ENCODE results near the gene PBX3. TPM values are rescaled to one million over a fixed set of nuclear protein-coding genes. Genes with fewer than 3 reads are reported as not detected.

The PBX3 gene
- polyA plus RNA-seq, 1 donor, result 20.3 TPM

- Histone ChIP-seq H3K36me3 (ENCODE audit: control insufficient read depth, insufficient read depth, low read length) (peaks cover 7% of the 10 kb centered on the region), H3K27me3 (ENCODE audit: control insufficient read depth, insufficient read depth, low read length) (no peaks in the 10 kb centered on the region), H3K4me3 (ENCODE audit: low read length) (no peak overlapping the region), H3K27ac (ENCODE audit: low read length) (no peak overlapping the region), H3K9me3 (ENCODE audit: control insufficient read depth, low read depth, low read length) (no peaks in the 10 kb centered on the region), H3K4me1 (ENCODE audit: control insufficient read depth, insufficient read depth, low read length) (no peaks in the 10 kb centered on the region)
- no CpG with 5 or more reads among the region's 5 CpGs for WGBS (ENCODE audit: insufficient coverage, low lambda C conversion rate)
- DNase-seq, result no peak
Measured at GRCh38 chr9:125969462-125969861, 222.3 kb downstream of the PBX3 start.

DNA sequence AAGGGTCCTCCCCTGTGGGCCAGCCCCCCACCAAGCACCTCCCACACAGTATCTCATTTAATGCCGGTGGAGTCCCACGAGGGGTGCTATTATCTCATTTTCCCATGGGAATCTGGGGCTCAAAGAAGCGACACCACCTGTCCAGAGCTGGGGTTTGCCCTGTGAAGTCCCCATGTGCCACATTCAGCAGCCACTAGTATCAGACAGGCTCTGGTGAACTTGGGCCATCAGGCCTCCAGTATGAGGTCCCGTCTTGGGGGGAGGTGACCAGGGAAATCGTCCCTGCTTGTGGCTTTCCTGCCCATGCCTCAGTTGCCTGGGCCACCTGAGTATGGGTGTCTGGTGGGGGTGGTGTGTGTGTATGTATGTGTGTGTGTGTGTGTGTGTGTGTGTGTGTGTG lies 222.7 kb downstream of the PBX3 start:
- no peak overlapping the region for H3K27ac ChIP-seq (ENCODE audit: low read length)
- no peak for DNase-seq
- H3K4me1 ChIP-seq (ENCODE audit: control insufficient read depth, insufficient read depth, low read length), result no peaks in the 10 kb centered on the region
- WGBS (ENCODE audit: insufficient coverage, low lambda C conversion rate), result no CpG with 5 or more reads among the region's 5 CpGs
- H3K4me3 ChIP-seq (ENCODE audit: low read length), result no peak overlapping the region
- no peaks in the 10 kb centered on the region for H3K9me3 ChIP-seq (ENCODE audit: control insufficient read depth, low read depth, low read length)
- H3K36me3 ChIP-seq (ENCODE audit: control insufficient read depth, insufficient read depth, low read length), result peaks cover 7% of the 10 kb centered on the region
- no peaks in the 10 kb centered on the region for H3K27me3 ChIP-seq (ENCODE audit: control insufficient read depth, insufficient read depth, low read length)

DNA sequence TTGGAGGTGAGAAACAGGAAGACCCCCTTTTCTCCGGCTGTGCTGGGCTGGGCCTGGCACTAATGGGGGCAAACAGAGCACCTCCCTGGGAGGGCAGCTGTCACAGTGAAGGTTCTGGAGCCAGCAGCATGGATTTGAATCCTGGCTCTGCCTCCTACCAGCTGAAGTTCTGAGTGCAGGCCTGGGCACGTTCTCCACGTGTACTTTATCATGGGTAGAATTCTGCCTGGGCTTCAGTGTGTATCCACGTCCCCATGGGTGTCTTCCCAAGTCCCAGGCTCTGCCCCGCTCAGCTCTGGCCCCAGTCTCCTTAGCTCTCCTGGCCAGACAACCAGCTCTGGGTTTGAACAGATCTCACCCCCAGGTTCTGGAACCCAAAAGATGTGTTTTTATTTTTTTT lies 223.2 kb downstream of the PBX3 start:
- H3K27me3 ChIP-seq (ENCODE audit: control insufficient read depth, insufficient read depth, low read length), result no peaks in the 10 kb centered on the region
- H3K27ac ChIP-seq (ENCODE audit: low read length), result no peak overlapping the region
- no peak for DNase-seq
- H3K4me1 ChIP-seq (ENCODE audit: control insufficient read depth, insufficient read depth, low read length), result no peaks in the 10 kb centered on the region
- no peaks in the 10 kb centered on the region for H3K9me3 ChIP-seq (ENCODE audit: control insufficient read depth, low read depth, low read length)
- no peak overlapping the region for H3K4me3 ChIP-seq (ENCODE audit: low read length)
- 80% methylated on average over 1 of the region's 5 CpGs for WGBS (ENCODE audit: insufficient coverage, low lambda C conversion rate)
- H3K36me3 ChIP-seq (ENCODE audit: control insufficient read depth, insufficient read depth, low read length), result peaks cover 7% of the 10 kb centered on the region

GRCh38 chr9:125971050-125971449 lies 223.9 kb downstream of the PBX3 start:
- H3K36me3 ChIP-seq (ENCODE audit: control insufficient read depth, insufficient read depth, low read length), result peaks cover 3% of the 10 kb centered on the region
- no peaks in the 10 kb centered on the region for H3K27me3 ChIP-seq (ENCODE audit: control insufficient read depth, insufficient read depth, low read length)
- no peak overlapping the region for H3K4me3 ChIP-seq (ENCODE audit: low read length)
- no peak for DNase-seq
- no peaks in the 10 kb centered on the region for H3K4me1 ChIP-seq (ENCODE audit: control insufficient read depth, insufficient read depth, low read length)
- WGBS (ENCODE audit: insufficient coverage, low lambda C conversion rate), result no CpG with 5 or more reads among the region's 3 CpGs
- H3K9me3 ChIP-seq (ENCODE audit: control insufficient read depth, low read depth, low read length), result no peaks in the 10 kb centered on the region
- no peak overlapping the region for H3K27ac ChIP-seq (ENCODE audit: low read length)

- Histone ChIP-seq H3K4me3 (ENCODE audit: low read length) (no peak overlapping the region), H3K9me3 (ENCODE audit: control insufficient read depth, low read depth, low read length) (no peaks in the 10 kb centered on the region), H3K27ac (ENCODE audit: low read length) (no peak overlapping the region), H3K36me3 (ENCODE audit: control insufficient read depth, insufficient read depth, low read length) (no peaks in the 10 kb centered on the region), H3K27me3 (ENCODE audit: control insufficient read depth, insufficient read depth, low read length) (no peaks in the 10 kb centered on the region), H3K4me1 (ENCODE audit: control insufficient read depth, insufficient read depth, low read length) (no peaks in the 10 kb centered on the region)
- DNase-seq, result no peak
- WGBS (ENCODE audit: insufficient coverage, low lambda C conversion rate), result no CpG with 5 or more reads among the region's 12 CpGs
Measured at GRCh38 chr9:125972012-125972729, 225.0 kb downstream of the PBX3 start.

DNA sequence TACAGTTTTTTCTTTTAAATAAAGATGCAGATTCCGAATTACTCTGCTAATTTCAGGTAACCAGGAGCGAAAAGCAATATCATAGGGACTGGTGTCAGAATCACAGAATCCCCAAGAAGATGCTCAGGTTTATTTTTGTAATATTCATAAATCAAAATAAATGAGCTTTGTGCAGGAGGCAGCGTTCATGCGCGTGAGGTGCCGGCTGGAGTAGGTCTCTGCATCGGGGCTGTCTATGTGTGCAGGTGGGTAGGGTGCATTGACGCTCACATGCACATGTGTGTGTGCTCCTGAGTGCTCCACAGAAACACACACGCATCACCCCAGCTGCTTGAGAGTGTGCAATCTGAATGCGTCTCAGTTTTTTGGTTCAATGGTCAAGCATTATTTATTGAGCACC lies 226.4 kb downstream of the PBX3 start:
- no peaks in the 10 kb centered on the region for H3K36me3 ChIP-seq (ENCODE audit: control insufficient read depth, insufficient read depth, low read length)
- no peak for DNase-seq
- H3K4me3 ChIP-seq (ENCODE audit: low read length), result no peak overlapping the region
- no peaks in the 10 kb centered on the region for H3K4me1 ChIP-seq (ENCODE audit: control insufficient read depth, insufficient read depth, low read length)
- 93% methylated on average over 2 of the region's 10 CpGs for WGBS (ENCODE audit: insufficient coverage, low lambda C conversion rate)
- H3K27ac ChIP-seq (ENCODE audit: low read length), result no peak overlapping the region
- no peaks in the 10 kb centered on the region for H3K9me3 ChIP-seq (ENCODE audit: control insufficient read depth, low read depth, low read length)
- no peaks in the 10 kb centered on the region for H3K27me3 ChIP-seq (ENCODE audit: control insufficient read depth, insufficient read depth, low read length)

- Histone ChIP-seq H3K27me3 (ENCODE audit: control insufficient read depth, insufficient read depth, low read length) (no peaks in the 10 kb centered on the region), H3K4me1 (ENCODE audit: control insufficient read depth, insufficient read depth, low read length) (no peaks in the 10 kb centered on the region), H3K27ac (ENCODE audit: low read length) (no peak overlapping the region), H3K9me3 (ENCODE audit: control insufficient read depth, low read depth, low read length) (no peaks in the 10 kb centered on the region), H3K4me3 (ENCODE audit: low read length) (no peak overlapping the region), H3K36me3 (ENCODE audit: control insufficient read depth, insufficient read depth, low read length) (no peaks in the 10 kb centered on the region)
- DNase-seq, result no peak
- no CpG with 5 or more reads among the region's 4 CpGs for WGBS (ENCODE audit: insufficient coverage, low lambda C conversion rate)
Measured at GRCh38 chr9:125974705-125975104, 227.5 kb downstream of the PBX3 start.

GRCh38 chr9:125977223-125977622 lies 230.1 kb downstream of the PBX3 start:
- DNase-seq, result no peak
- Histone ChIP-seq H3K4me3 (ENCODE audit: low read length) (no peak overlapping the region), H3K4me1 (ENCODE audit: control insufficient read depth, insufficient read depth, low read length) (no peaks in the 10 kb centered on the region), H3K36me3 (ENCODE audit: control insufficient read depth, insufficient read depth, low read length) (no peaks in the 10 kb centered on the region), H3K27ac (ENCODE audit: low read length) (no peak overlapping the region), H3K27me3 (ENCODE audit: control insufficient read depth, insufficient read depth, low read length) (no peaks in the 10 kb centered on the region), H3K9me3 (ENCODE audit: control insufficient read depth, low read depth, low read length) (no peaks in the 10 kb centered on the region)

- WGBS (ENCODE audit: insufficient coverage, low lambda C conversion rate), result no CpG with 5 or more reads among the region's 1 CpG
- Histone ChIP-seq H3K4me3 (ENCODE audit: low read length) (no peak overlapping the region), H3K9me3 (ENCODE audit: control insufficient read depth, low read depth, low read length) (no peaks in the 10 kb centered on the region), H3K27me3 (ENCODE audit: control insufficient read depth, insufficient read depth, low read length) (no peaks in the 10 kb centered on the region), H3K36me3 (ENCODE audit: control insufficient read depth, insufficient read depth, low read length) (no peaks in the 10 kb centered on the region), H3K27ac (ENCODE audit: low read length) (no peak overlapping the region), H3K4me1 (ENCODE audit: control insufficient read depth, insufficient read depth, low read length) (no peaks in the 10 kb centered on the region)
- no peak for DNase-seq
Measured at GRCh38 chr9:125979383-125979782, 232.2 kb downstream of the PBX3 start.

DNA sequence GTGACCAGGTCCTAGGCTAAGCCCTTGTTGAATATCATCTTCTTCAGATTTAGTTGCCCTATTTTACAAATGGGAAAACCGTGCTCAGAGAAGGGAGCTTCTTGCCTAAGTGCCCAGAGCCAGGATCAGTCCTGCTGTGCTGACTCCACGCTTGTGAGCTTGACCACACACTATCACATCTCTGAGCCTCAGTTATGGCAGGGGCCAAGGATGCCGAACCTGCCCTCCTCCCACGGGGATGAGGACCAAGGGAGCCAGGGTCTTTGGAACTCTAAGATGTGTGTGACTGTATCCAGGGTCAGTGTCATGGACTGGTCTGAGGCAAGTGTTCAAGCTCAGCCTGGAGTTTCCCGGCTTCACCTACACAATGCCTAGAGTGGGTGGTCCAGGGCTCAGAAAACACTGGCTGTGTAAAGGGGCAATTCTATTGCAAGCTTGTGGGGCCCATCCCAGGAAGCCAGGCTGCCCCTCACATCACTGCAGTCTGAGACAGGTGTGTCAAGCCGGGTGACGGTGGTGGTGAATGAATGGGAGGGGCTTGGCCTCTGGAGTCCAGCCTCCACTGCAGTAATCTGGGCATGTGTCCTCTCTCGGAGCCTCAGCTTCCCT lies 235.7 kb downstream of the PBX3 start:
- no peak for DNase-seq
- H3K27ac ChIP-seq (ENCODE audit: low read length), result no peak overlapping the region
- H3K27me3 ChIP-seq (ENCODE audit: control insufficient read depth, insufficient read depth, low read length), result no peaks in the 10 kb centered on the region
- no peaks in the 10 kb centered on the region for H3K36me3 ChIP-seq (ENCODE audit: control insufficient read depth, insufficient read depth, low read length)
- H3K4me3 ChIP-seq (ENCODE audit: low read length), result no peak overlapping the region
- H3K9me3 ChIP-seq (ENCODE audit: control insufficient read depth, low read depth, low read length), result no peaks in the 10 kb centered on the region
- no CpG with 5 or more reads among the region's 8 CpGs for WGBS (ENCODE audit: insufficient coverage, low lambda C conversion rate)
- H3K4me1 ChIP-seq (ENCODE audit: control insufficient read depth, insufficient read depth, low read length), result no peaks in the 10 kb centered on the region

DNA sequence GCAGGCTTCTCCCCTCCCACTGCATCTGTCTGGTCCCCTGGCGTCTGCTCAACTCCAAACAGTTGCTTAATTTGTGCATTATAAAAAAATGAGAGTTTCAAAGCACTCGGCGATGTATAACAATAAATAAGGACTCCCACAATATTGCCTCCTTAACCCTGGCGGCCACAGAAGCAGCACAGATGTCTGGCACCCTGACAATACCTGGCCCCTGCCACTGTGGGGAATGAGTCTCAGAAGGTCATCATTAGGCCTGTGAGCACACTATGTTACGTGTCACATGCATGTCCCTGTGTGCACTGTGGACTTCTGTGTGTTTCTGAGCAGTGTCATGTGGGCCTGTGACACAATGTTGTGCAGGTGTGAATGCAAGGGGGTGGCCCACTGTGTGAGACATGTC lies 236.5 kb downstream of the PBX3 start:
- no CpG with 5 or more reads among the region's 5 CpGs for WGBS (ENCODE audit: insufficient coverage, low lambda C conversion rate)
- no peaks in the 10 kb centered on the region for H3K27me3 ChIP-seq (ENCODE audit: control insufficient read depth, insufficient read depth, low read length)
- no peaks in the 10 kb centered on the region for H3K9me3 ChIP-seq (ENCODE audit: control insufficient read depth, low read depth, low read length)
- no peaks in the 10 kb centered on the region for H3K36me3 ChIP-seq (ENCODE audit: control insufficient read depth, insufficient read depth, low read length)
- H3K27ac ChIP-seq (ENCODE audit: low read length), result no peak overlapping the region
- no peak overlapping the region for H3K4me3 ChIP-seq (ENCODE audit: low read length)
- DNase-seq, result no peak
- H3K4me1 ChIP-seq (ENCODE audit: control insufficient read depth, insufficient read depth, low read length), result no peaks in the 10 kb centered on the region

Data from large intestine (tissue), 3 donors.